ENCODE measurements around the gene ACTL10.

The ACTL10 gene

GRCh38 chr20:33627577-33628216 is 39.0 kb upstream of the ACTL10 start:
- TF ChIP-seq YY1 (IDR thresholded peaks at IDR 0.05; ENCODE audit: low read depth) (no peak), RAD21 (IDR thresholded peaks at IDR 0.05; ENCODE audit: low read depth) (no peak), TEAD4 (IDR thresholded peaks at IDR 0.05) (no peak), TAF1 (IDR thresholded peaks at IDR 0.05; ENCODE audit: low read depth) (no peak), USF1 (IDR thresholded peaks at IDR 0.05) (no peak), CEBPB (IDR thresholded peaks at IDR 0.05) (no peak), FOXM1 (IDR thresholded peaks at IDR 0.05; ENCODE audit: borderline replicate concordance, low read depth) (no peak), EGR1 (IDR thresholded peaks at IDR 0.05) (no peak), NFIC (IDR thresholded peaks at IDR 0.05) (no peak), MAX (IDR thresholded peaks at IDR 0.05) (no peak), REST (IDR thresholded peaks at IDR 0.05; ENCODE audit: low read depth) (no peak), CREB1 (IDR thresholded peaks at IDR 0.05; ENCODE audit: low read depth) (no peak), TCF12 (IDR thresholded peaks at IDR 0.05; ENCODE audit: low read depth) (no peak), EP300 (IDR thresholded peaks at IDR 0.05; ENCODE audit: borderline replicate concordance) (no peak), ZBTB7A (IDR thresholded peaks at IDR 0.05; ENCODE audit: low read depth) (no peak)

- TF ChIP-seq EP300 (IDR thresholded peaks at IDR 0.05; ENCODE audit: borderline replicate concordance) = no peak
- no peak for TF ChIP-seq MAX (IDR thresholded peaks at IDR 0.05)
- TF ChIP-seq RAD21 (IDR thresholded peaks at IDR 0.05; ENCODE audit: low read depth) = no peak
- no peak for TF ChIP-seq YY1 (IDR thresholded peaks at IDR 0.05; ENCODE audit: low read depth)
- TF ChIP-seq REST (IDR thresholded peaks at IDR 0.05; ENCODE audit: low read depth) = no peak
- no peak for TF ChIP-seq NFIC (IDR thresholded peaks at IDR 0.05)
- no peak for TF ChIP-seq ZBTB7A (IDR thresholded peaks at IDR 0.05; ENCODE audit: low read depth)
- no peak for TF ChIP-seq CEBPB (IDR thresholded peaks at IDR 0.05)
Observed at GRCh38 chr20:33629533-33629932, 37.2 kb upstream of the ACTL10 start.

GRCh38 chr20:33629979-33630378 is 36.8 kb upstream of the ACTL10 start:
- TF ChIP-seq TAF1 (IDR thresholded peaks at IDR 0.05; ENCODE audit: low read depth) = no peak
- no peak for TF ChIP-seq RAD21 (IDR thresholded peaks at IDR 0.05; ENCODE audit: low read depth)
- no peak for TF ChIP-seq CEBPB (IDR thresholded peaks at IDR 0.05)
- TF ChIP-seq TEAD4 (IDR thresholded peaks at IDR 0.05) = no peak
- no peak for TF ChIP-seq USF1 (IDR thresholded peaks at IDR 0.05)
- no peak for TF ChIP-seq EGR1 (IDR thresholded peaks at IDR 0.05)
- TF ChIP-seq MAX (IDR thresholded peaks at IDR 0.05) = no peak
- TF ChIP-seq REST (IDR thresholded peaks at IDR 0.05; ENCODE audit: low read depth) = no peak
- TF ChIP-seq EP300 (IDR thresholded peaks at IDR 0.05; ENCODE audit: borderline replicate concordance) = no peak
- TF ChIP-seq CREB1 (IDR thresholded peaks at IDR 0.05; ENCODE audit: low read depth) = no peak
- TF ChIP-seq YY1 (IDR thresholded peaks at IDR 0.05; ENCODE audit: low read depth) = no peak
- no peak for TF ChIP-seq NFIC (IDR thresholded peaks at IDR 0.05)
- no peak for TF ChIP-seq ZBTB7A (IDR thresholded peaks at IDR 0.05; ENCODE audit: low read depth)
- TF ChIP-seq FOXM1 (IDR thresholded peaks at IDR 0.05; ENCODE audit: borderline replicate concordance, low read depth) = no peak
- TF ChIP-seq TCF12 (IDR thresholded peaks at IDR 0.05; ENCODE audit: low read depth) = no peak

GRCh38 chr20:33630507-33630906 is 36.2 kb upstream of the ACTL10 start:
- TF ChIP-seq RAD21 (IDR thresholded peaks at IDR 0.05; ENCODE audit: low read depth) (no peak), NFIC (IDR thresholded peaks at IDR 0.05) (no peak), CEBPB (IDR thresholded peaks at IDR 0.05) (no peak), TAF1 (IDR thresholded peaks at IDR 0.05; ENCODE audit: low read depth) (no peak), USF1 (IDR thresholded peaks at IDR 0.05) (no peak), EP300 (IDR thresholded peaks at IDR 0.05; ENCODE audit: borderline replicate concordance) (no peak), TCF12 (IDR thresholded peaks at IDR 0.05; ENCODE audit: low read depth) (no peak), REST (IDR thresholded peaks at IDR 0.05; ENCODE audit: low read depth) (no peak), YY1 (IDR thresholded peaks at IDR 0.05; ENCODE audit: low read depth) (no peak), EGR1 (IDR thresholded peaks at IDR 0.05) (no peak), FOXM1 (IDR thresholded peaks at IDR 0.05; ENCODE audit: borderline replicate concordance, low read depth) (no peak), ZBTB7A (IDR thresholded peaks at IDR 0.05; ENCODE audit: low read depth) (no peak)

Measured in Ishikawa (cell line).